IMR-90 (cell line): Measurements from ENCODE around the gene SLC22A7.

Experiments used
- CTCF ChIP-seq: conservative IDR thresholded peaks from 2 replicates; pipeline ENCODE4 v1.5.1; 2012; ENCODE audit warnings: mild to moderate bottlenecking, low read depth, low read length, improper control_type of control experiment
- POLR2A ChIP-seq: IDR thresholded peaks from 2 replicates; pipeline ENCODE4 v1.6.1; 2012; ENCODE audit warnings: mild to moderate bottlenecking, low read depth, low read length
- SMC3 ChIP-seq: fragments of 150-350 bp; IDR thresholded peaks from 2 replicates; pipeline ENCODE4 v1.6.1; 2016; ENCODE audit warnings: low read depth, mild to moderate bottlenecking, antibody characterized with exemption, low read length, moderate library complexity
- USF2 ChIP-seq: fragments of 150-350 bp; IDR thresholded peaks from 2 replicates; pipeline ENCODE4 v1.6.1; 2017; ENCODE audit warnings: mild to moderate bottlenecking, antibody characterized with exemption, low read length, low read depth

GRCh38 chr6:43257367-43258145 is 40.5 kb upstream of the SLC22A7 start:
- TF ChIP-seq USF2 (no peak), SMC3 (no peak), CTCF (no peak), POLR2A (no peak)
